Glutamatergic neuron (in vitro differentiated cells): ENCODE results near the gene ANGPTL2. TPM values are rescaled to one million over a fixed set of nuclear protein-coding genes. Genes with fewer than 3 reads are reported as not detected.

Experiments
- DNase-seq: peaks from one replicate; pipeline ENCODE4 v3.0.0; 2022
- H3K27ac Mint-ChIP-seq: one replicate; pipeline ENCODE4 v1.8.0; 2020; ENCODE audit warnings: mild to moderate bottlenecking, mixed read lengths, inconsistent platforms; ENCODE audit not compliant: unreplicated experiment
- H3K27me3 Mint-ChIP-seq: one replicate; pipeline ENCODE4 v1.8.0; 2020; ENCODE audit warnings: mild to moderate bottlenecking, moderate library complexity, mixed read lengths, inconsistent platforms; ENCODE audit not compliant: unreplicated experiment
- H3K36me3 Mint-ChIP-seq: one replicate; pipeline ENCODE4 v1.8.0; 2020; ENCODE audit warnings: mild to moderate bottlenecking, mixed read lengths, inconsistent platforms; ENCODE audit not compliant: unreplicated experiment
- H3K4me1 Mint-ChIP-seq: one replicate; pipeline ENCODE4 v1.8.0; 2020; ENCODE audit warnings: mild to moderate bottlenecking, low read depth, mixed read lengths, inconsistent platforms; ENCODE audit not compliant: unreplicated experiment
- H3K4me3 Mint-ChIP-seq: one replicate; pipeline ENCODE4 v1.8.0; 2020; ENCODE audit warnings: mild to moderate bottlenecking, mixed read lengths, inconsistent platforms; ENCODE audit not compliant: unreplicated experiment
- H3K9me3 Mint-ChIP-seq: one replicate; pipeline ENCODE4 v1.8.0; 2020; ENCODE audit warnings: mild to moderate bottlenecking, moderate library complexity, mixed read lengths, inconsistent platforms; ENCODE audit not compliant: unreplicated experiment
- CTCF ChIP-seq: fragments of 200-600 bp; sonication (generic); IDR thresholded peaks from one replicate; pipeline ENCODE4 v1.5.0; 2021; ENCODE audit not compliant: partially characterized antibody, unreplicated experiment
- total RNA-seq: library from RNA; stranded (reverse); fragmentation: NEBNext Ultra II Directional; extraction: Animal tissue kit (Norgen Biotek cat#: 25700); gene quantifications from one replicate; pipeline ENCODE4 v1.2.1, GENCODE V29; 2021; ENCODE audit not compliant: unreplicated experiment

ANGPTL2 gene
- total RNA-seq, 1 donor from 2014 or later = 55.5 TPM

GRCh38 chr9:127168756-127169574 is 46.5 kb upstream of the ANGPTL2 start:
- no peak for DNase-seq
- no peak for TF ChIP-seq CTCF
- Mint-ChIP-seq H3K4me1 (no peaks in the 10 kb centered on the region), H3K4me3 (no peak overlapping the region), H3K27ac (no peak overlapping the region), H3K36me3 (no peaks in the 10 kb centered on the region), H3K27me3 (no peaks in the 10 kb centered on the region), H3K9me3 (no peaks in the 10 kb centered on the region)

- no peaks in the 10 kb centered on the region for H3K9me3 Mint-ChIP-seq
- no peak for DNase-seq
- H3K4me3 Mint-ChIP-seq = no peak overlapping the region
- TF ChIP-seq CTCF = no peak
- H3K27ac Mint-ChIP-seq = no peak overlapping the region
- no peaks in the 10 kb centered on the region for H3K4me1 Mint-ChIP-seq
- no peaks in the 10 kb centered on the region for H3K27me3 Mint-ChIP-seq
- H3K36me3 Mint-ChIP-seq = no peaks in the 10 kb centered on the region
These were observed 45.3 kb upstream of the ANGPTL2 start for GRCh38 chr9:127167560-127168326.

- DNase-seq = no peak
- H3K36me3 Mint-ChIP-seq = no peaks in the 10 kb centered on the region
- no peaks in the 10 kb centered on the region for H3K27me3 Mint-ChIP-seq
- no peaks in the 10 kb centered on the region for H3K9me3 Mint-ChIP-seq
- H3K4me1 Mint-ChIP-seq = no peaks in the 10 kb centered on the region
- no peak overlapping the region for H3K27ac Mint-ChIP-seq
- H3K4me3 Mint-ChIP-seq = no peak overlapping the region
- TF ChIP-seq CTCF = no peak
These were observed 44.5 kb upstream of the ANGPTL2 start for GRCh38 chr9:127166651-127167524.

- no peaks in the 10 kb centered on the region for H3K4me1 Mint-ChIP-seq
- no peaks in the 10 kb centered on the region for H3K36me3 Mint-ChIP-seq
- H3K4me3 Mint-ChIP-seq = no peak overlapping the region
- H3K27me3 Mint-ChIP-seq = no peaks in the 10 kb centered on the region
- TF ChIP-seq CTCF = no peak
- H3K9me3 Mint-ChIP-seq = no peaks in the 10 kb centered on the region
- no peak for DNase-seq
- H3K27ac Mint-ChIP-seq = no peak overlapping the region
These were observed 43.7 kb upstream of the ANGPTL2 start for GRCh38 chr9:127166111-127166510.
